Tibial nerve (tissue), 4 donors: ENCODE measurements around the gene LFNG. TPM values are rescaled to one million over a fixed set of nuclear protein-coding genes. Genes with fewer than 3 reads are reported as not detected.

Source experiments
- DNase-seq, 2 donors: peaks; one replicate each; pipeline ENCODE4 v3.0.0-alpha.2; 2019; ENCODE audit warnings: low spot score in 2 of 2
- H3K27ac ChIP-seq, 4 donors: fragments of 200-600 bp; sonication (generic) in 3 of 4; one replicate each; pipeline ENCODE4 v1.5.1; 2017 to 2019; ENCODE audit warnings: mild to moderate bottlenecking in 1 of 4
- H3K27me3 ChIP-seq, 2 donors: fragments of 200-600 bp; sonication (generic) in 1 of 2; one replicate each; pipeline versions ENCODE4 v1.5.1 to v1.6.0; 2017 to 2019
- H3K36me3 ChIP-seq, 3 donors: fragments of 200-600 bp; sonication (generic); one replicate each; pipeline ENCODE4 v1.5.1; 2018 to 2019
- H3K4me1 ChIP-seq, 4 donors: fragments of 200-600 bp; sonication (generic) in 3 of 4; one replicate each; pipeline ENCODE4 v1.5.1; 2017 to 2019
- H3K4me3 ChIP-seq, 4 donors: fragments of 200-600 bp; sonication (generic) in 3 of 4; one replicate each; pipeline ENCODE4 v1.5.1; 2017 to 2019; ENCODE audit warnings: mild to moderate bottlenecking in 1 of 4, moderate library complexity in 1 of 4
- H3K9me3 ChIP-seq, 4 donors: fragments of 200-600 bp; sonication (generic) in 3 of 4; one replicate each; pipeline ENCODE4 v1.5.1; 2017 to 2019
- CTCF ChIP-seq, 5 experiments: fragments of 200-600 bp in 3 of 5; fragments of 450-650 bp in 2 of 5; sonication (generic) in 3 of 5; IDR thresholded peaks; one replicate each; pipeline ENCODE4 v1.5.1; 2016 to 2019; ENCODE audit warnings: antibody characterized with exemption in 5 of 5, mild to moderate bottlenecking in 3 of 5, moderate library complexity in 2 of 5
- EP300 ChIP-seq, 2 donors: sonication (generic); formaldehyde crosslinking; IDR thresholded peaks; one replicate each; pipeline ENCODE4 v1.6.1; 2017; ENCODE audit warnings: antibody characterized with exemption in 2 of 2, mild to moderate bottlenecking in 1 of 2
- POLR2A ChIP-seq, 2 donors: fragments of 450-650 bp; IDR thresholded peaks; one replicate each; pipeline ENCODE4 v1.6.1; 2017; ENCODE audit warnings: antibody characterized with exemption in 2 of 2, mild to moderate bottlenecking in 2 of 2, moderate library complexity in 2 of 2
- WGBS, 2 donors: methylation state at CpG; one replicate each; pipeline ENCODE4 v1.1.5; 2018; 5-methylcytosine and 5-hydroxymethylcytosine counted together
- total RNA-seq, 4 donors: library from RNA; depleted of rRNA; stranded (reverse); fragments of >200 nt; gene quantifications; one replicate each; pipeline ENCODE4 v1.1.0, GENCODE V29; 2016

Gene LFNG
- total RNA-seq, 4 donors from 2014 or later, result 8.8 to 21.6 (median 11.3) TPM

- Histone ChIP-seq H3K27me3 (peaks cover 0 to 19% of the 10 kb centered on the region in 2 donors), H3K27ac (no peak overlapping the region), H3K9me3 (peaks cover 0 to 15% (median 0%) of the 10 kb centered on the region in 4 donors), H3K4me1 (peaks cover 0 to 32% (median 18%) of the 10 kb centered on the region in 4 donors), H3K4me3 (no peak overlapping the region), H3K36me3 (no peaks in the 10 kb centered on the region)
- 64 to 69% methylated on average over 14 to 16 of the region's 16 CpGs for WGBS, 2 donors
- TF ChIP-seq EP300 (IDR thresholded peaks at IDR 0.05), result no peak
- no peak for TF ChIP-seq POLR2A (IDR thresholded peaks at IDR 0.05)
- no peak for TF ChIP-seq CTCF (IDR thresholded peaks at IDR 0.05)
- no peak for DNase-seq
Measured at GRCh38 chr7:2479276-2480069, 40.1 kb upstream of the LFNG start.

- Histone ChIP-seq H3K9me3 (peaks cover 0 to 15% (median 0%) of the 10 kb centered on the region in 4 donors), H3K4me3 (no peak overlapping the region), H3K36me3 (no peaks in the 10 kb centered on the region), H3K4me1 (peaks cover 0 to 32% (median 18%) of the 10 kb centered on the region in 4 donors), H3K27ac (no peak overlapping the region), H3K27me3 (peaks cover 0 to 19% of the 10 kb centered on the region in 2 donors)
- DNase-seq, result no peak
- TF ChIP-seq POLR2A (IDR thresholded peaks at IDR 0.05) (no peak), CTCF (IDR thresholded peaks at IDR 0.05) (no peak), EP300 (IDR thresholded peaks at IDR 0.05) (no peak)
- WGBS, 2 donors, result 27 to 53% methylated on average over 8 to 15 of the region's 21 CpGs
Measured at GRCh38 chr7:2480070-2480408, 39.5 kb upstream of the LFNG start.

GRCh38 chr7:2481195-2481594, 38.4 kb upstream of the LFNG start:
- DNase-seq, result no peak
- WGBS, 2 donors, result 84 to 87% methylated on average over 4 of the region's 4 CpGs
- H3K9me3 ChIP-seq, result peaks cover 0 to 15% (median 0%) of the 10 kb centered on the region in 4 donors

GRCh38 chr7:2482725-2483451, 36.7 kb upstream of the LFNG start:
- no peak for TF ChIP-seq POLR2A (IDR thresholded peaks at IDR 0.05)
- no peak for TF ChIP-seq CTCF (IDR thresholded peaks at IDR 0.05)
- Histone ChIP-seq H3K27me3 (peaks cover 0 to 19% of the 10 kb centered on the region in 2 donors), H3K27ac (no peak overlapping the region), H3K4me1 (peaks cover 0 to 35% (median 17%) of the 10 kb centered on the region in 4 donors), H3K36me3 (no peaks in the 10 kb centered on the region), H3K9me3 (peaks cover 0 to 15% (median 0%) of the 10 kb centered on the region in 4 donors), H3K4me3 (no peak overlapping the region)
- DNase-seq, result no peak
- WGBS, 2 donors, result 72 to 85% methylated on average over 10 of the region's 10 CpGs

More at GRCh38 chr7:2481195-2481594, 38.4 kb upstream of the LFNG start:
- no peak for TF ChIP-seq CTCF (IDR thresholded peaks at IDR 0.05)
- no peak for TF ChIP-seq POLR2A (IDR thresholded peaks at IDR 0.05)
- no peak for TF ChIP-seq EP300 (IDR thresholded peaks at IDR 0.05)
- H3K27me3 ChIP-seq, result peaks cover 0 to 19% of the 10 kb centered on the region in 2 donors
- no peak overlapping the region for H3K27ac ChIP-seq
- H3K36me3 ChIP-seq, result no peaks in the 10 kb centered on the region
- peaks cover 0 to 32% (median 18%) of the 10 kb centered on the region in 4 donors for H3K4me1 ChIP-seq
- no peak overlapping the region for H3K4me3 ChIP-seq

- DNase-seq, result no peak
- Histone ChIP-seq H3K4me1 (peaks cover 0 to 35% (median 15%) of the 10 kb centered on the region in 4 donors), H3K27ac (no peak overlapping the region), H3K27me3 (peaks cover 0 to 19% of the 10 kb centered on the region in 2 donors), H3K36me3 (no peaks in the 10 kb centered on the region), H3K9me3 (peaks cover 0 to 15% (median 0%) of the 10 kb centered on the region in 4 donors), H3K4me3 (no peak overlapping the region)
- TF ChIP-seq POLR2A (IDR thresholded peaks at IDR 0.05), result no peak
- no peak for TF ChIP-seq EP300 (IDR thresholded peaks at IDR 0.05)
- no peak for TF ChIP-seq CTCF (IDR thresholded peaks at IDR 0.05)
- WGBS, 2 donors, result 40 to 62% methylated on average over 5 of the region's 5 CpGs
Measured at GRCh38 chr7:2483494-2483893, 36.1 kb upstream of the LFNG start.
